GM21528 (cell line): ENCODE results near the gene ARHGAP24.
"Not testable (repeated sequence)": the region's sequence is repeated elsewhere in the genome, so short reads cannot be mapped to it uniquely, and the experiment has no call there.

ENCODE experiments used
- ATAC-seq: cut with Tn5 transposase; IDR thresholded peaks from one replicate; pipeline ENCODE4 v1.9.1; 2021; ENCODE audit warnings: mild to moderate bottlenecking, moderate library complexity; ENCODE audit not compliant: unreplicated experiment, low FRiP score

Gene ARHGAP24

DNA sequence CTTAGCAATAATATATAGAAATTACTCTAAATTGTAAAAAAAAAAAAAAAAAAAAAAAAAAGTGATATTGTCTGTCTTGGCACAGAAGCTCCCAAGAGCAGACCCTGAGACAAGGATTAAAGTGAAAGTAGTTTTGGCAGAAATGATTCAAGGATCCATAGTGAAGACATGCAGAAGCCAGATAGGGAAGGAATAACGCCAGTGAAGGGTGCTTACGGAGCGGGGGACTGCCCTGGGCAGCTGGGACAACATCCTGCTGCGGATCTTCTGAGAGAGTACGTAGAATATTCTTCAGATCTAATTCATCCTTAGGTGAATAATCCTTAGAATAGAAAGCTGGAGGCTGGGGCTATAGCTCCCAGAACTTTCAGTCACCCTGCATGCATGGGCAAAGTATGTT is 39.8 kb downstream of the ARHGAP24 start:
- no peak for ATAC-seq

- ATAC-seq, result no peak
Observed at GRCh38 chr4:85515701-85516100, 40.8 kb downstream of the ARHGAP24 start.

DNA sequence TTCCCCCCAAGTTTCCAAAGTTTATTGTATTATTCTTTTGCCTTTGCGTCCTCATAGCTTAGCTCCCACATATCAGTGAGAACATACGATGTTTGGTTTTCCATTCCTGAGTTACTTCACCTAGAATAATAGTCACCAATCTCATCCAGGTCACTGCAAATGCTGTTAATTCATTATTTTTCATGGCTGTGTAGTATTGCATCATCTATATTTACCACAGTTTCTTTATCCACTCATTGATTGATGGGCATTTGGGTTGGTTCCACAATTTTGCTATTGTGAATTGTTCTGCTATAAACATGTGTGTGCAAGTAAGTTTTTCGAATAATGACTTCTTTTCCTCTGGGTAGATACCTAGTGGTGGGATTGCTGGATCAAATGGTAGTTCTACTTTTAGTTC is 43.6 kb downstream of the ARHGAP24 start:
- not testable (repeated sequence) for ATAC-seq

- no peak for ATAC-seq
Observed at GRCh38 chr4:85520765-85521749, 46.1 kb downstream of the ARHGAP24 start.

GRCh38 chr4:85522277-85522676 is 47.3 kb downstream of the ARHGAP24 start:
- no peak for ATAC-seq

DNA sequence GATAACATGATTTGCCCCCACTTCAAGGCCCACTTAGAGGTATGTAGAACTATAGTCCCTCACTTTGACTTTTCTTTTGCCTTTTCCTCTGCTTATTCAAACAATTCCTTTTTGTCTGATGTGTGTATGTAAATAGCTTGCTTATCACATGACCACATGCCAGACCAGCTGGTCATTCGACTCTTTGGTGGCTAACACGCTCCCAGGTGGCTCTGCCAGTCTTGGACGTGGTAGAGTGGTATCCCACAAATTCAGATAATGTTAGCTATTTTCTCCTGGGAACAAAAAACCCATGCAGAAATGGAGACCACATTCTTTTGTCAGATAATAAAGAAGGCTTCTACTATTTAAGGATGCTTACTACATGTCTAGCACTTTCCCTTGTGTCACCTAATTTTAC is 47.9 kb downstream of the ARHGAP24 start:
- no peak for ATAC-seq

DNA sequence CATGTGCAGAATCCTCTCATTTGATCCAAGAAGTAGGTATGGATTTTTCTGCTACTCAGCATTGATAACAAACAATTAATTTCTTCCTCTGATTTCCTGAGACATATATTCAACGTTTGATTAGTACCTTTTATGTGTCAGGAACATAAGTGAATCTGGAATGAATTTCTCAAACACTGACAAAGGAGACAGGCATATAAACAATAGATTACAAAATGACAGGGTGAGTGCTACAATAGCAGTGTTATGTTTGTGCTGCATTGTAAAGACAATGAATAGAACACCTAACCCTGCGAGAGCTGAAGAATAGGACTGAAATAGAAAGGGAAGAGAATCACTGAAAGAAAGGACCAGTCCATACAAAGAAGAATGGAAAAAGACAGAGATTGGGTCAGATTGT is 52.9 kb downstream of the ARHGAP24 start:
- ATAC-seq, result no peak

GRCh38 chr4:85531560-85532341 is 56.8 kb downstream of the ARHGAP24 start:
- no peak for ATAC-seq

- ATAC-seq, result no peak
Observed at GRCh38 chr4:85534120-85534519, 59.2 kb downstream of the ARHGAP24 start.

- ATAC-seq, result no peak
Observed at GRCh38 chr4:85543832-85544231, 68.9 kb downstream of the ARHGAP24 start.

- ATAC-seq, result no peak
Observed at GRCh38 chr4:85544751-85545150, 69.8 kb downstream of the ARHGAP24 start.

GRCh38 chr4:85548116-85548515 is 73.2 kb downstream of the ARHGAP24 start:
- ATAC-seq, result no peak

DNA sequence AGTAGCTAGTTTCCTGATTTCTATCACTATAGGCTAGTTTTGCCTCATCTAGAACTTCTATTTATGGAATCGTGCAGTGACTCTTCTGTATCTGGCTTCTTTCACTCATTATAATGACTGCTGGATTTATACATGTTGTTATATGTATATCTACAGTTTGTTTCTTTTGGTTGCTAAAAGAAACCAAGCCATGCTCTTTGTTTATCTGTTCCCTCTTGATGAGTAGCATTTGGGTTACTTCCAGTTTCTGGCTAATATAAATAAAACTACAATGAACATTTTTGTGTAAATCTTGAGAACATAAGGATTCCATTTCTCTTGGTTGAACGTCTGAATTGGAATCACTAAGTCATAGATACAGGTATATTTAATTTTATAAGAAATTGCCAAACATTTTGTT is 73.9 kb downstream of the ARHGAP24 start:
- ATAC-seq, result no peak

DNA sequence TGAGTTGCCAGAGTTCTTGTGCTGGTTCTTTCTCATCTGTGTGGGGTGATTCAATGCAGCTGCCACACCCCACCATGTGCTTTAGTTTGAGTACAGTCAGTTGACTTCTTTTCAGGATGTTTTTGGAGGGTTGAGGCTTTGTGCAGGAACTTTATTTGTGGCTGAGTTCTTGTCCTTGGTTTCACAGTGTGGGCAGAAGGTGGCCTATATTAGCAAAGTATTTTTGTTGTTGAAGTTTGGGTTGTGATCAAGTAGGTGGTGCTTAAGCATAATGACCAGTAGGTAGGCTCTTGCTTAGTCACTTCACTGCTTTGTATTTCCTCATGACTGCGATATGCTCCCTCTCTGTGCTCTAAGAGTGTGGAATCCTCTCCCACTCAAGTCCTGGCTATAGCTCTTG is 80.3 kb downstream of the ARHGAP24 start:
- ATAC-seq, result no peak

DNA sequence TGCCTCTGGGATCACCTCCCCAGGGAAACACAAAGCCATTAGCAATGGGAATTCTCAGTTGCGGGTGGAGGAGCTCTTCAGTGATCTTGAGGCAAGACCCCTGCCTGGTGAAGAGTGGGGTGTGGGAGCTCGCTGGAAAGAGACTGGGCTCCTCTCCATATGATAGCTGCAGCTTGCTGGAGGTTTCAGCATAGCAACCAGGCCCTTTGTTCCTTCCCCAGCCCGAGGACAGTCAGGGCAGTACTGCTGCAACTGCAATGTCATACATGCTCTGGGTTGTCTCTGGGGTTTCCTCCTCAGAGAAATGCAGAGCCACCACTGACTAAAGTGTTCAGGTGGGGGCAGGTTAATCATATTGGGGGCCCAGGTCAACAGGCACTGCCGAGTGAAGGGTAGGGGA is 81.3 kb downstream of the ARHGAP24 start:
- ATAC-seq, result no peak

GRCh38 chr4:85557016-85557901 is 82.3 kb downstream of the ARHGAP24 start:
- ATAC-seq, result peak; percentile 89

DNA sequence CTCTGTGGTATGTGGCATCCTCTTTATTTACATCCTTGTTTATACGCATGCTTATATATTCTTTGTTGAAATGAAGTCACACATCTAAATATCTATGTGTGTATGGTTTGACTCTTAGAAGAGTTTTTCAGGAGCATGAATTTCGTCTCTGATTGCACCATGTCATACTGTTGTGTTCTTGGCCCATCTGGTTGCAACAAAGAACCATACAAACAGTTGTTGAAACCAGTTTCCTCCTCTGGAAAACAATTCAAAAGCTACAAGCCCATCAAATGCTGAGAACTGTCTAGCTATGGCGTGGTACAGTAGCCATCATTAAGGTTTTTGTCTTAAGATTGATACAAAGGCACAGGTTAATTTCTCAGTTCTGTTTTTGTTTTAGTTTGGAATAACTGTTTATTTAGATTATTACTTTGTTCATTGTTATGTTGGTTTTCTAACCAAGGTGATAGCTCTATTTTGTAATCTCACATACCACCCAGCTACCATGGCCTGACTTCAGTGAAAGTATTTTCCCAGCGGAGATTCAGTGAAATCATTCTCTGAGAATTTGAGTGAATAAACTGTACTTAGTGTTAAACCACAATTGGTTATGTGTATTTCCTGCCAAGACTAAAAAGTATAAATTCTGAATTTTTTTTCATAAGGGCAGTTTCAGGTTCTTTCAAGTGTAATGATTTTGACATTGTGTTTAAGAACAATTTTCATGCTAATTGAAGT is 91.0 kb downstream of the ARHGAP24 start:
- ATAC-seq, result no peak

- no peak for ATAC-seq
Observed at GRCh38 chr4:85569730-85570299, 94.9 kb downstream of the ARHGAP24 start.

GRCh38 chr4:85570388-85570787 is 95.4 kb downstream of the ARHGAP24 start:
- no peak for ATAC-seq

DNA sequence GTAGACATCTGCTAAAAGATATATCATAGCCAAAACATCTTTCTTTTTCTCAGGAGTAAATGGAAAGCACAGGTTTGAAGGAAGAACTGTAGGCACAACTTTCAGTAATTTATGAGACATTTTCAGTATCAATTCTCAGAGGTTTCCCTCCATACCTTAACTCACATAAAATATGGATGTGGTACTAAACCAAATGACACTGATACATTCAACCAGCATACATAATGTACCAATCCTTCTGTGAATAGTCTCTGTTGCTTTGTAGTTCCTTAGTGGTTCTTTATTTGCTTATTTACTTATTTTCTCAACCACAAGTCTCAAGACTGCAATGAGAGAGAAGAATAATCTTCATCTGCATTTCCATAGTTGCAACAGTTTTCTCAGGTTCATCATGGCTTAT is 96.1 kb downstream of the ARHGAP24 start:
- no peak for ATAC-seq
